GM23338 (cell line): ENCODE measurements around the gene OR4D2.

Experiments
- CREB1 ChIP-seq: fragments of 250-450 bp; sonication (Bioruptor Pico); IDR thresholded peaks from 2 replicates; pipeline ENCODE4 v1.5.0; 2020; ENCODE audit warnings: low read depth, mild to moderate bottlenecking, moderate library complexity
- EZH2 ChIP-seq: fragments of 200-600 bp; sonication (generic); IDR thresholded peaks from one replicate; pipeline ENCODE4 v1.8.0; 2017; ENCODE audit warnings: antibody characterized with exemption, mild to moderate bottlenecking, low read depth; ENCODE audit not compliant: unreplicated experiment
- EZH2phosphoT487 ChIP-seq: fragments of 200-600 bp; sonication (generic); IDR thresholded peaks from one replicate; pipeline ENCODE4 v1.8.1; 2018; ENCODE audit warnings: antibody characterized with exemption; ENCODE audit not compliant: unreplicated experiment
- JUNB ChIP-seq: IDR thresholded peaks from one replicate; pipeline ENCODE4 v1.6.1; 2016; ENCODE audit warnings: antibody characterized with exemption; ENCODE audit not compliant: unreplicated experiment
- NANOG ChIP-seq: IDR thresholded peaks from 2 replicates; pipeline ENCODE4 v1.6.1; 2016; ENCODE audit warnings: antibody characterized with exemption, borderline replicate concordance
- POLR2AphosphoS5 ChIP-seq: IDR thresholded peaks from 2 replicates; pipeline ENCODE4 v1.6.1; 2016; ENCODE audit warnings: antibody characterized with exemption, low read depth
- STAT1 ChIP-seq: IDR thresholded peaks from one replicate; pipeline ENCODE4 v1.6.1; 2016; ENCODE audit warnings: antibody characterized with exemption; ENCODE audit not compliant: unreplicated experiment
- ZNF114 ChIP-seq: fragments of 250-450 bp; sonication (Bioruptor Pico); IDR thresholded peaks from 2 replicates; pipeline ENCODE4 v1.5.0; 2020; ENCODE audit warnings: mild to moderate bottlenecking, moderate library complexity
- ZNF331 ChIP-seq: fragments of 250-450 bp; sonication (Bioruptor Pico); IDR thresholded peaks from 2 replicates; pipeline ENCODE4 v1.5.0; 2020; ENCODE audit warnings: low read depth, mild to moderate bottlenecking, moderate library complexity
- TF ChIP-seq, protein P1 (sequence below), 2 experiments: fragments of 200-600 bp in 1 of 2; sonication (generic) in 1 of 2; conservative IDR thresholded peaks; 2 replicates each; pipeline versions ENCODE4 v1.5.1 to v1.6.1; 2016 to 2017; ENCODE audit warnings: antibody characterized with exemption in 2 of 2, low read depth in 2 of 2, mild to moderate bottlenecking in 2 of 2, moderate library complexity in 1 of 2
- TF ChIP-seq, protein P2 (sequence below): IDR thresholded peaks from one replicate; pipeline ENCODE4 v1.6.1; 2018; ENCODE audit warnings: antibody characterized with exemption; ENCODE audit not compliant: unreplicated experiment
- TF ChIP-seq, protein P3 (sequence below): IDR thresholded peaks from 2 replicates; pipeline ENCODE4 v1.6.1; 2016; ENCODE audit warnings: antibody characterized with exemption

DNA sequence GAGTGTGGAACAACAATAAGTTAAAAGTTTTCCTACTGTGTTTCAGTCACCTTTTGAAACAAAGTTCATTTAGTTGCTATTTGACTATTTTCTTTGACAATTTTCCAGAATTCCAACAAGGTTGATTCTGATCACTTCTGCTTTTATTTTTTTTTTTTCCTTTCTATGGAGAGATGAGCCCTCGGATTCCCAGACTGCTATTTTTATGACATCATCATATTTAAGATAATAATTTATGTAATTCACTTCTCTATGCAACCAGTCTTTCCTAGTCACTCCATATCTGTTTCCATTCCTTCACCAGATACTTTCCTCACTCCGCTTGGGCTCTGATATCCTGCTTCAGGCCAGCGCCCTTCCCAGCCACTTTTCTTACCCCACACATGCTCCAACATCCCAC, 8.1 kb downstream of the OR4D2 start:
- TF ChIP-seq ZNF114: no peak
- TF ChIP-seq, protein P1, sequence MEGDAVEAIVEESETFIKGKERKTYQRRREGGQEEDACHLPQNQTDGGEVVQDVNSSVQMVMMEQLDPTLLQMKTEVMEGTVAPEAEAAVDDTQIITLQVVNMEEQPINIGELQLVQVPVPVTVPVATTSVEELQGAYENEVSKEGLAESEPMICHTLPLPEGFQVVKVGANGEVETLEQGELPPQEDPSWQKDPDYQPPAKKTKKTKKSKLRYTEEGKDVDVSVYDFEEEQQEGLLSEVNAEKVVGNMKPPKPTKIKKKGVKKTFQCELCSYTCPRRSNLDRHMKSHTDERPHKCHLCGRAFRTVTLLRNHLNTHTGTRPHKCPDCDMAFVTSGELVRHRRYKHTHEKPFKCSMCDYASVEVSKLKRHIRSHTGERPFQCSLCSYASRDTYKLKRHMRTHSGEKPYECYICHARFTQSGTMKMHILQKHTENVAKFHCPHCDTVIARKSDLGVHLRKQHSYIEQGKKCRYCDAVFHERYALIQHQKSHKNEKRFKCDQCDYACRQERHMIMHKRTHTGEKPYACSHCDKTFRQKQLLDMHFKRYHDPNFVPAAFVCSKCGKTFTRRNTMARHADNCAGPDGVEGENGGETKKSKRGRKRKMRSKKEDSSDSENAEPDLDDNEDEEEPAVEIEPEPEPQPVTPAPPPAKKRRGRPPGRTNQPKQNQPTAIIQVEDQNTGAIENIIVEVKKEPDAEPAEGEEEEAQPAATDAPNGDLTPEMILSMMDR (conservative IDR thresholded peaks at IDR 0.05; ENCODE audit: low read depth in 2 of 2): no peak
- TF ChIP-seq ZNF331 (CRISPR knock-in tag): no peak
- no peak for TF ChIP-seq POLR2AphosphoS5
- no peak for TF ChIP-seq STAT1
- no peak for TF ChIP-seq EZH2
- no peak for TF ChIP-seq CREB1 (CRISPR knock-in tag)
- no peak for TF ChIP-seq EZH2phosphoT487
- no peak for TF ChIP-seq JUNB
- TF ChIP-seq, protein P2, sequence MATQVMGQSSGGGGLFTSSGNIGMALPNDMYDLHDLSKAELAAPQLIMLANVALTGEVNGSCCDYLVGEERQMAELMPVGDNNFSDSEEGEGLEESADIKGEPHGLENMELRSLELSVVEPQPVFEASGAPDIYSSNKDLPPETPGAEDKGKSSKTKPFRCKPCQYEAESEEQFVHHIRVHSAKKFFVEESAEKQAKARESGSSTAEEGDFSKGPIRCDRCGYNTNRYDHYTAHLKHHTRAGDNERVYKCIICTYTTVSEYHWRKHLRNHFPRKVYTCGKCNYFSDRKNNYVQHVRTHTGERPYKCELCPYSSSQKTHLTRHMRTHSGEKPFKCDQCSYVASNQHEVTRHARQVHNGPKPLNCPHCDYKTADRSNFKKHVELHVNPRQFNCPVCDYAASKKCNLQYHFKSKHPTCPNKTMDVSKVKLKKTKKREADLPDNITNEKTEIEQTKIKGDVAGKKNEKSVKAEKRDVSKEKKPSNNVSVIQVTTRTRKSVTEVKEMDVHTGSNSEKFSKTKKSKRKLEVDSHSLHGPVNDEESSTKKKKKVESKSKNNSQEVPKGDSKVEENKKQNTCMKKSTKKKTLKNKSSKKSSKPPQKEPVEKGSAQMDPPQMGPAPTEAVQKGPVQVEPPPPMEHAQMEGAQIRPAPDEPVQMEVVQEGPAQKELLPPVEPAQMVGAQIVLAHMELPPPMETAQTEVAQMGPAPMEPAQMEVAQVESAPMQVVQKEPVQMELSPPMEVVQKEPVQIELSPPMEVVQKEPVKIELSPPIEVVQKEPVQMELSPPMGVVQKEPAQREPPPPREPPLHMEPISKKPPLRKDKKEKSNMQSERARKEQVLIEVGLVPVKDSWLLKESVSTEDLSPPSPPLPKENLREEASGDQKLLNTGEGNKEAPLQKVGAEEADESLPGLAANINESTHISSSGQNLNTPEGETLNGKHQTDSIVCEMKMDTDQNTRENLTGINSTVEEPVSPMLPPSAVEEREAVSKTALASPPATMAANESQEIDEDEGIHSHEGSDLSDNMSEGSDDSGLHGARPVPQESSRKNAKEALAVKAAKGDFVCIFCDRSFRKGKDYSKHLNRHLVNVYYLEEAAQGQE: no peak
- TF ChIP-seq, protein P3, sequence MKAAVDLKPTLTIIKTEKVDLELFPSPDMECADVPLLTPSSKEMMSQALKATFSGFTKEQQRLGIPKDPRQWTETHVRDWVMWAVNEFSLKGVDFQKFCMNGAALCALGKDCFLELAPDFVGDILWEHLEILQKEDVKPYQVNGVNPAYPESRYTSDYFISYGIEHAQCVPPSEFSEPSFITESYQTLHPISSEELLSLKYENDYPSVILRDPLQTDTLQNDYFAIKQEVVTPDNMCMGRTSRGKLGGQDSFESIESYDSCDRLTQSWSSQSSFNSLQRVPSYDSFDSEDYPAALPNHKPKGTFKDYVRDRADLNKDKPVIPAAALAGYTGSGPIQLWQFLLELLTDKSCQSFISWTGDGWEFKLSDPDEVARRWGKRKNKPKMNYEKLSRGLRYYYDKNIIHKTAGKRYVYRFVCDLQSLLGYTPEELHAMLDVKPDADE: no peak
- TF ChIP-seq NANOG: no peak
